Measurements from ENCODE around the gene PIP. TPM values are rescaled to one million over a fixed set of nuclear protein-coding genes. Genes with fewer than 3 reads are reported as not detected.

Gene PIP
- total and polyA plus RNA-seq, 2 donors (not counting 3 experiments of a cell fraction or from before 2014, with no cell fraction given): not detected

- no peak overlapping the region for H2AFZ ChIP-seq (ENCODE audit: low read depth, low read length)
- no peaks in the 10 kb centered on the region for H3K4me1 ChIP-seq (ENCODE audit: control insufficient read depth, extremely low read depth, insufficient read depth, low read length)
- H3K9ac ChIP-seq (replicated peaks; ENCODE audit: extremely low read depth, insufficient read depth, low read length): no peak overlapping the region
- no peaks in the 10 kb centered on the region for H3K9me3 ChIP-seq (replicated peaks; ENCODE audit: control insufficient read depth, insufficient read depth, low read length)
- FAIRE-seq: no peak
- H3K4me3 ChIP-seq (replicated peaks in 1 of 3; ENCODE audit: insufficient read depth in 1 of 3, low read depth in 1 of 3, low read length in 3 of 3): no peak overlapping the region
- no peak for TF ChIP-seq FOS (IDR thresholded peaks at IDR 0.05; ENCODE audit: borderline replicate concordance, insufficient read depth, low read length)
- no peak for TF ChIP-seq EZH2 (IDR thresholded peaks at IDR 0.05; ENCODE audit: borderline replicate concordance, low read depth, low read length, severe bottlenecking)
- no peak for TF ChIP-seq JUN (IDR thresholded peaks at IDR 0.05; ENCODE audit: borderline replicate concordance, insufficient read depth, insufficient read length, low read depth)
- TF ChIP-seq POLR2AphosphoS5 (IDR thresholded peaks at IDR 0.05; ENCODE audit: insufficient read depth, low read depth, low read length): no peak
- TF ChIP-seq, protein P1, sequence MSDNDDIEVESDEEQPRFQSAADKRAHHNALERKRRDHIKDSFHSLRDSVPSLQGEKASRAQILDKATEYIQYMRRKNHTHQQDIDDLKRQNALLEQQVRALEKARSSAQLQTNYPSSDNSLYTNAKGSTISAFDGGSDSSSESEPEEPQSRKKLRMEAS (IDR thresholded peaks at IDR 0.05; ENCODE audit: insufficient read depth, insufficient read length): no peak
- TF ChIP-seq MYC (IDR thresholded peaks at IDR 0.05; ENCODE audit: low read depth, low read length): no peak
- TF ChIP-seq POLR2A (IDR thresholded peaks at IDR 0.05; ENCODE audit: low read depth, low read length): no peak
- no peak for TF ChIP-seq GATA2 (IDR thresholded peaks at IDR 0.05; ENCODE audit: insufficient read depth, insufficient read length, low read depth, low read length)
- TF ChIP-seq, protein P2, sequence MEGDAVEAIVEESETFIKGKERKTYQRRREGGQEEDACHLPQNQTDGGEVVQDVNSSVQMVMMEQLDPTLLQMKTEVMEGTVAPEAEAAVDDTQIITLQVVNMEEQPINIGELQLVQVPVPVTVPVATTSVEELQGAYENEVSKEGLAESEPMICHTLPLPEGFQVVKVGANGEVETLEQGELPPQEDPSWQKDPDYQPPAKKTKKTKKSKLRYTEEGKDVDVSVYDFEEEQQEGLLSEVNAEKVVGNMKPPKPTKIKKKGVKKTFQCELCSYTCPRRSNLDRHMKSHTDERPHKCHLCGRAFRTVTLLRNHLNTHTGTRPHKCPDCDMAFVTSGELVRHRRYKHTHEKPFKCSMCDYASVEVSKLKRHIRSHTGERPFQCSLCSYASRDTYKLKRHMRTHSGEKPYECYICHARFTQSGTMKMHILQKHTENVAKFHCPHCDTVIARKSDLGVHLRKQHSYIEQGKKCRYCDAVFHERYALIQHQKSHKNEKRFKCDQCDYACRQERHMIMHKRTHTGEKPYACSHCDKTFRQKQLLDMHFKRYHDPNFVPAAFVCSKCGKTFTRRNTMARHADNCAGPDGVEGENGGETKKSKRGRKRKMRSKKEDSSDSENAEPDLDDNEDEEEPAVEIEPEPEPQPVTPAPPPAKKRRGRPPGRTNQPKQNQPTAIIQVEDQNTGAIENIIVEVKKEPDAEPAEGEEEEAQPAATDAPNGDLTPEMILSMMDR (IDR thresholded peaks at IDR 0.05; ENCODE audit: extremely low read depth in 1 of 2, insufficient read depth in 1 of 2, low read depth in 1 of 2, low read length in 2 of 2): no peak
- no peaks in the 10 kb centered on the region for H3K9me1 ChIP-seq (replicated peaks; ENCODE audit: control insufficient read depth, extremely low read depth, insufficient read depth, low read length)
- intact Hi-C loops (cut with micrococcal nuclease) (no loop called here), dilution Hi-C loops (cut with MboI; ENCODE audit: extremely low pct_ligation_motif_present, low sequenced_read_pairs) (no loop called here)
- BruUV-seq (replicated peaks): no TSS peak
- H4K20me1 ChIP-seq (replicated peaks; ENCODE audit: control insufficient read depth, extremely low read depth, insufficient read depth, low read length): no peaks in the 10 kb centered on the region
- no peaks in the 10 kb centered on the region for H3K79me2 ChIP-seq (ENCODE audit: control insufficient read depth, insufficient read depth, low read length)
- H3K4me2 ChIP-seq (ENCODE audit: insufficient read depth, low read length): no peak overlapping the region
- no peaks in the 10 kb centered on the region for H3K27me3 ChIP-seq (ENCODE audit: control insufficient read depth in 2 of 2, insufficient read depth in 2 of 2, low read length in 2 of 2)
- no peak for DNase-seq (ENCODE audit: low read depth, low spot score)
- no peaks in the 10 kb centered on the region for H3K36me3 ChIP-seq (ENCODE audit: control insufficient read depth in 2 of 2, extremely low read depth in 1 of 2, insufficient read depth in 2 of 2, low read length in 2 of 2)
- ChIA-PET POLR2A (no interaction called here), CTCF (no interaction called here)
- H3K27ac ChIP-seq (ENCODE audit: insufficient read depth, low read depth, low read length): no peak overlapping the region
Observed at GRCh38 chr7:143117395-143117794, 14.5 kb upstream of the PIP start.
